K562 (cell line): ENCODE measurements around the gene HADH. TPM values are rescaled to one million over a fixed set of nuclear protein-coding genes. Genes with fewer than 3 reads are reported as not detected.

Experiments used
- CTBP1 ChIP-seq: fragments of 450-650 bp; IDR thresholded peaks from 2 replicates; pipeline ENCODE4 v1.6.1; 2016; ENCODE audit warnings: borderline replicate concordance
- ELF1 ChIP-seq: fragments of 200-800 bp; sonication (Bioruptor generic); IDR thresholded peaks from 2 replicates; pipeline ENCODE4 v1.6.1; 2016; ENCODE audit warnings: missing genetic modification characterization, missing compliant biosample characterization
- ETV6 ChIP-seq, 3 experiments: fragments of 150-350 bp in 1 of 3; sonication (generic) in 1 of 3; formaldehyde crosslinking in 1 of 3; IDR thresholded peaks; 2 replicates each; pipeline versions ENCODE4 v1.6.1 to v1.8.0; 2014 to 2022; ENCODE audit warnings: borderline replicate concordance in 2 of 3, low read depth in 2 of 3, antibody characterized with exemption in 1 of 3, low read length in 1 of 3, mild to moderate bottlenecking in 1 of 3, missing genetic modification reagents in 1 of 3
- HMGN3 ChIP-seq: IDR thresholded peaks from 2 replicates; pipeline ENCODE4 v1.6.1; 2011; ENCODE audit warnings: borderline replicate concordance, low read depth, mild to moderate bottlenecking, mixed read lengths, low read length; ENCODE audit not compliant: insufficient read length; ENCODE audit errors: extremely low read depth
- HNRNPLL ChIP-seq: fragments of 200-400 bp; formaldehyde crosslinking; IDR thresholded peaks from 2 replicates; pipeline ENCODE4 v1.6.1; 2017; ENCODE audit warnings: low read length, low read depth, mild to moderate bottlenecking; ENCODE audit not compliant: poor library complexity, severe bottlenecking
- KDM1A ChIP-seq, 2 experiments: fragments of 450-650 bp; IDR thresholded peaks; 2 replicates each; pipeline ENCODE4 v1.6.1; 2016; ENCODE audit warnings: mild to moderate bottlenecking in 2 of 2
- POLR2A ChIP-seq: fragments of 450-650 bp; conservative IDR thresholded peaks from 2 replicates; pipeline ENCODE4 v1.6.1; 2016
- PREB ChIP-seq: sonication (generic); formaldehyde crosslinking; IDR thresholded peaks from 2 replicates; pipeline ENCODE4 v1.8.1; 2023; ENCODE audit warnings: mild to moderate bottlenecking, missing genetic modification reagents
- PRMT5 ChIP-seq: sonication (generic); formaldehyde crosslinking; IDR thresholded peaks from 2 replicates; pipeline ENCODE4 v1.5.0; 2020; ENCODE audit warnings: missing genetic modification reagents
- RB1 ChIP-seq: fragments of 450-650 bp; IDR thresholded peaks from 2 replicates; pipeline ENCODE4 v1.6.1; 2017; ENCODE audit warnings: low read depth, mild to moderate bottlenecking
- RCOR1 ChIP-seq, 2 experiments: IDR thresholded peaks; 2 replicates each; pipeline ENCODE4 v1.6.1; 2012; ENCODE audit warnings: low read depth in 2 of 2, low read length in 2 of 2, borderline replicate concordance in 1 of 2, improper control_type of control experiment in 1 of 2
- REST ChIP-seq, 2 experiments: fragments of 450-650 bp; formaldehyde crosslinking in 1 of 2; IDR thresholded peaks; 2 replicates each; pipeline versions ENCODE4 v1.4.0 to v1.6.1; 2014 to 2020; ENCODE audit warnings: mild to moderate bottlenecking in 2 of 2, borderline replicate concordance in 1 of 2, low read depth in 1 of 2
- SRSF1 ChIP-seq: fragments of 200-400 bp; formaldehyde crosslinking; IDR thresholded peaks from 2 replicates; pipeline ENCODE4 v1.6.1; 2017; ENCODE audit warnings: mild to moderate bottlenecking, low read depth, low read length, moderate library complexity
- TAF1 ChIP-seq: IDR thresholded peaks from 2 replicates; pipeline ENCODE4 v1.6.1; 2011; ENCODE audit warnings: mild to moderate bottlenecking, low read length, moderate library complexity; ENCODE audit not compliant: insufficient read depth, control insufficient read depth, severe bottlenecking; ENCODE audit errors: extremely low read depth
- TAL1 ChIP-seq: fragments of 450-650 bp; IDR thresholded peaks from 2 replicates; pipeline ENCODE4 v1.6.1; 2016; ENCODE audit warnings: mild to moderate bottlenecking
- ZNF184 ChIP-seq: sonication (generic); formaldehyde crosslinking; IDR thresholded peaks from 2 replicates; pipeline ENCODE4 v1.5.0; 2020; ENCODE audit warnings: missing genetic modification reagents
- ZNF212 ChIP-seq: fragments of 450-650 bp; formaldehyde crosslinking; IDR thresholded peaks from 2 replicates; pipeline ENCODE4 v1.4.0; 2020; ENCODE audit warnings: mild to moderate bottlenecking
- ZNF445 ChIP-seq: fragments of 250-450 bp; sonication (Bioruptor Pico); IDR thresholded peaks from 2 replicates; pipeline ENCODE4 v1.4.0; 2020; ENCODE audit warnings: low read depth, mild to moderate bottlenecking, moderate library complexity
- polyA plus RNA-seq, 8 experiments: library from polyadenylated mRNA; depleted of rRNA in 4 of 8; stranded (reverse) in 5 of 8; unstranded in 3 of 8; fragments of >200 nt; fragmentation: Nextera tagmentation in 2 of 8; fragmentation: Illumina TruSeq in 1 of 8; extraction: Ambion mirVana in 2 of 8; extraction: Trizol in 1 of 8; gene quantifications; 2 replicates each; pipeline versions ENCODE4 v1.2.1 to v1.2.3, GENCODE V29; 2011 to 2014; ENCODE audit warnings: inconsistent platforms in 1 of 8, missing spikeins in 1 of 8
- total RNA-seq, 7 experiments: library from RNA; depleted of rRNA in 6 of 7; stranded (reverse); fragments of >200 nt in 6 of 7; fragmentation: Illumina TruSeq in 2 of 7; extraction: Trizol in 2 of 7; gene quantifications; 2 replicates each; pipeline versions ENCODE4 v1.2.1 to v1.2.3, GENCODE V29; 2011 to 2021; ENCODE audit warnings: low replicate concordance in 1 of 7

Gene HADH
- total and polyA plus RNA-seq, 9 of the 15 experiments (the other 6 are each of a cell fraction or from before 2014, with no cell fraction given), result 9.4 to 73.3 (median 32.8) TPM

- TF ChIP-seq HNRNPLL, result no peak
- TF ChIP-seq PRMT5 (CRISPR knock-in tag), result no peak
- TF ChIP-seq HMGN3, result no peak
- TF ChIP-seq TAF1, result no peak
- no peak for TF ChIP-seq PREB
- TF ChIP-seq REST (IDR thresholded peaks at IDR 0.05; ENCODE audit: borderline replicate concordance), result peak; percentile 17; the same call in 1 of the 2 replicates
- TF ChIP-seq REST (CRISPR knock-in tag; IDR thresholded peaks at IDR 0.05; ENCODE audit: low read depth), result no peak
- no peak for TF ChIP-seq ELF1
- TF ChIP-seq POLR2A, result no peak
- TF ChIP-seq SRSF1, result no peak
- peak; percentile 91 to 97 for TF ChIP-seq RCOR1 (IDR thresholded peaks at IDR 0.05; ENCODE audit: borderline replicate concordance in 1 of 2, low read depth in 2 of 2, low read length in 2 of 2)
- TF ChIP-seq KDM1A (IDR thresholded peaks at IDR 0.05), result peak; percentile 99
- TF ChIP-seq CTBP1, result no peak
- no peak for TF ChIP-seq ETV6 (IDR thresholded peaks at IDR 0.05; ENCODE audit: borderline replicate concordance in 1 of 2, low read depth in 2 of 2, low read length in 1 of 2)
- TF ChIP-seq ETV6 (CRISPR knock-in tag; IDR thresholded peaks at IDR 0.05; ENCODE audit: borderline replicate concordance), result no peak
- TF ChIP-seq RB1, result no peak
- no peak for TF ChIP-seq ZNF445 (CRISPR knock-in tag)
- TF ChIP-seq ZNF212 (CRISPR knock-in tag), result no peak
- TF ChIP-seq ZNF184, result no peak
- TF ChIP-seq TAL1, result peak; percentile 63
Measured at GRCh38 chr4:107991945-107992630, 2.4 kb downstream of the HADH start (continued).
